Measurements from ENCODE around the gene CADM2.
A peak's percentile ranks its signal among the peaks of the same experiment; 100 is the strongest.

Gene CADM2

GRCh38 chr3:85672761-85673160 lies 714.0 kb downstream of the CADM2 start:
- DNase-seq (ENCODE audit: low spot score) = no peak

GRCh38 chr3:85678713-85679112 lies 719.9 kb downstream of the CADM2 start:
- no peak for DNase-seq (ENCODE audit: low spot score)

GRCh38 chr3:85681906-85682305 lies 723.1 kb downstream of the CADM2 start:
- no peak for DNase-seq (ENCODE audit: low spot score)

- DNase-seq (ENCODE audit: low spot score) = no peak
These were observed 732.4 kb downstream of the CADM2 start for GRCh38 chr3:85691196-85691595.

- no peak for DNase-seq (ENCODE audit: low spot score)
These were observed 738.4 kb downstream of the CADM2 start for GRCh38 chr3:85697156-85697555.

- DNase-seq (ENCODE audit: low spot score) = no peak
These were observed 747.3 kb downstream of the CADM2 start for GRCh38 chr3:85706130-85706529.

GRCh38 chr3:85708325-85708724 lies 749.5 kb downstream of the CADM2 start:
- peak; percentile 4 for DNase-seq (ENCODE audit: low spot score)

GRCh38 chr3:85709346-85709892 lies 750.6 kb downstream of the CADM2 start:
- DNase-seq (ENCODE audit: low spot score) = no peak

- no peak for DNase-seq (ENCODE audit: low spot score)
These were observed 751.7 kb downstream of the CADM2 start for GRCh38 chr3:85710490-85710889.

- no peak for DNase-seq (ENCODE audit: low spot score)
These were observed 762.8 kb downstream of the CADM2 start for GRCh38 chr3:85721409-85722145.

- no peak for DNase-seq (ENCODE audit: low spot score)
These were observed 767.0 kb downstream of the CADM2 start for GRCh38 chr3:85725809-85726208.

- peak; percentile 8 for DNase-seq (ENCODE audit: low spot score)
These were observed 767.5 kb downstream of the CADM2 start for GRCh38 chr3:85726241-85726640.

GRCh38 chr3:85737846-85738245 lies 779.1 kb downstream of the CADM2 start:
- DNase-seq (ENCODE audit: low spot score) = no peak

- no peak for DNase-seq (ENCODE audit: low spot score)
These were observed 781.8 kb downstream of the CADM2 start for GRCh38 chr3:85740561-85740960.

- no peak for DNase-seq (ENCODE audit: low spot score)
These were observed 799.7 kb downstream of the CADM2 start for GRCh38 chr3:85758442-85758841.

GRCh38 chr3:85760342-85760741 lies 801.6 kb downstream of the CADM2 start:
- DNase-seq (ENCODE audit: low spot score) = no peak

- no peak for DNase-seq (ENCODE audit: low spot score)
These were observed 822.0 kb downstream of the CADM2 start for GRCh38 chr3:85780806-85781205.

- DNase-seq (ENCODE audit: low spot score) = no peak
These were observed 823.0 kb downstream of the CADM2 start for GRCh38 chr3:85781806-85782205.

- DNase-seq (ENCODE audit: low spot score) = no peak
These were observed 824.5 kb downstream of the CADM2 start for GRCh38 chr3:85783291-85783690.

GRCh38 chr3:85785766-85786165 lies 827.0 kb downstream of the CADM2 start:
- no peak for DNase-seq (ENCODE audit: low spot score)

- no peak for DNase-seq (ENCODE audit: low spot score)
These were observed 831.7 kb downstream of the CADM2 start for GRCh38 chr3:85790445-85791030.

- DNase-seq (ENCODE audit: low spot score) = peak; percentile 3
These were observed 837.4 kb downstream of the CADM2 start for GRCh38 chr3:85796140-85796539.

GRCh38 chr3:85800676-85801075 lies 841.9 kb downstream of the CADM2 start:
- no peak for DNase-seq (ENCODE audit: low spot score)

- DNase-seq (ENCODE audit: low spot score) = peak; percentile 21
These were observed 843.2 kb downstream of the CADM2 start for GRCh38 chr3:85801955-85802354.

Measured in HuH-7 (cell line).